HG03095 (cell line): ENCODE measurements around the gene DGKD.

ENCODE experiments used
- ATAC-seq: cut with Tn5 transposase; IDR thresholded peaks from one replicate; pipeline ENCODE4 v1.9.1; 2021; ENCODE audit warnings: moderate library complexity; ENCODE audit not compliant: unreplicated experiment

DGKD gene

GRCh38 chr2:233456111-233456510 is 101.8 kb downstream of the DGKD start:
- ATAC-seq, result no peak

- ATAC-seq, result no peak
Measured at GRCh38 chr2:233456934-233457333, 102.6 kb downstream of the DGKD start.

GRCh38 chr2:233457356-233457755 is 103.1 kb downstream of the DGKD start:
- no peak for ATAC-seq

- ATAC-seq, result no peak
Measured at GRCh38 chr2:233458031-233458610, 103.8 kb downstream of the DGKD start.

GRCh38 chr2:233458826-233459225 is 104.5 kb downstream of the DGKD start:
- no peak for ATAC-seq

- no peak for ATAC-seq
Measured at GRCh38 chr2:233459426-233459825, 105.1 kb downstream of the DGKD start.

- ATAC-seq, result no peak
Measured at GRCh38 chr2:233460726-233461441, 106.6 kb downstream of the DGKD start.

- no peak for ATAC-seq
Measured at GRCh38 chr2:233461481-233461891, 107.2 kb downstream of the DGKD start.

- no peak for ATAC-seq
Measured at GRCh38 chr2:233462202-233462785, 108.0 kb downstream of the DGKD start.

- no peak for ATAC-seq
Measured at GRCh38 chr2:233462826-233463470, 108.7 kb downstream of the DGKD start.

GRCh38 chr2:233463586-233463985 is 109.3 kb downstream of the DGKD start:
- no peak for ATAC-seq

- ATAC-seq, result no peak
Measured at GRCh38 chr2:233464056-233464455, 109.8 kb downstream of the DGKD start.

- ATAC-seq, result no peak
Measured at GRCh38 chr2:233464531-233465240, 110.4 kb downstream of the DGKD start.

GRCh38 chr2:233466991-233467603 is 112.8 kb downstream of the DGKD start:
- no peak for ATAC-seq

- no peak for ATAC-seq
Measured at GRCh38 chr2:233468047-233468740, 113.9 kb downstream of the DGKD start.

- ATAC-seq, result no peak
Measured at GRCh38 chr2:233468741-233469110, 114.4 kb downstream of the DGKD start.

- no peak for ATAC-seq
Measured at GRCh38 chr2:233469261-233470010, 115.1 kb downstream of the DGKD start.

GRCh38 chr2:233470011-233470687 is 115.9 kb downstream of the DGKD start:
- no peak for ATAC-seq

GRCh38 chr2:233470839-233471238 is 116.5 kb downstream of the DGKD start:
- ATAC-seq, result no peak
